Measurements from ENCODE around the gene FARS2.

DNA sequence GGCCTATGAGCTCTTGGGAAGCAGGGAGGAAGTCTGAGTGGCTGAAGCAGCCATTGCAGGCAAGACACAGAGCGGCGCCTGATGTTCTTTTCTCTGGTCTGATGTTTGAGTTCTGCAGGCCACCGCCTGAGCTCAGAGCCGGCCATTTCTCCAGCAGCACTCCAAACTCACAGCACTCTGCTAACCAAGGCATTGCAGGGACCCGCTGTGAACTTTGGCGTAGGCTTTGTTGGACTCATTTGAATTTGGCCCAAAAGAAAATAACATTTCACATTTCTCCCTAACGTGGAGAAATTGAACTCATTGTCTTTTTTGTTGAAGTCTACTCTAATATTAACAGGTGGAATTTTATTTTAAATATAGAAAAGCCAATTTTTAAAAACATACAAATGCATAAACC, 336.1 kb downstream of the FARS2 start:
- TF ChIP-seq CTCF (IDR thresholded peaks at IDR 0.05) (no peak), POLR2A (IDR thresholded peaks at IDR 0.05) (no peak), POLR2AphosphoS5 (IDR thresholded peaks at IDR 0.05) (no peak)
